H1 (cell line): ENCODE data around the gene NR3C2. TPM values are rescaled to one million over a fixed set of nuclear protein-coding genes. Genes with fewer than 3 reads are reported as not detected.

Source experiments
- CTCF ChIA-PET: fragments of 300-600 bp; sonication (Branson Sonifier 250); formaldehyde crosslinking; loops from one replicate; lab custom pipeline; 2021; ENCODE audit not compliant: partially characterized antibody; lab: Charles Lee
- POLR2A ChIA-PET: fragments of 300-600 bp; sonication (Branson Sonifier 250); formaldehyde crosslinking; loops from one replicate; lab custom pipeline; 2021; ENCODE audit warnings: inconsistent platforms; ENCODE audit not compliant: partially characterized antibody; lab: Charles Lee
- DNase-seq, 2 experiments: peaks; one replicate each; pipeline versions ENCODE4 v3.0.0 to v3.0.0-alpha.2; 2010 to 2022; ENCODE audit warnings: low spot score in 2 of 2, low read depth in 1 of 2, mixed read lengths in 1 of 2
- FAIRE-seq: peaks from 2 replicates; lab custom pipeline; 2011; peaks lifted over from hg19 to GRCh38; lab: Jason Lieb, UNC
- H2AFZ ChIP-seq: 2 replicates; pipeline ENCODE4 v1.8.1; 2012; ENCODE audit warnings: low read length, inconsistent platforms
- H2AK5ac ChIP-seq: 2 replicates; pipeline ENCODE4 v1.6.1; 2013; ENCODE audit warnings: low read depth, low read length
- H2BK120ac ChIP-seq: replicated peaks from 2 replicates; pipeline ENCODE3; 2013; ENCODE audit warnings: low read depth, low read length, inconsistent platforms
- H2BK12ac ChIP-seq: 2 replicates; pipeline ENCODE4 v1.6.1; 2013; ENCODE audit warnings: low read depth, low read length
- H2BK15ac ChIP-seq: 2 replicates; pipeline ENCODE4 v1.6.1; 2013; ENCODE audit warnings: low read length
- H2BK20ac ChIP-seq: 2 replicates; pipeline ENCODE4 v1.6.1; 2013; ENCODE audit warnings: low read length
- H2BK5ac ChIP-seq: 2 replicates; pipeline ENCODE4 v1.6.1; 2013; ENCODE audit warnings: low read depth, low read length
- H3K14ac ChIP-seq: 2 replicates; pipeline ENCODE4 v1.6.1; 2013; ENCODE audit warnings: inconsistent platforms; ENCODE audit not compliant: insufficient read length
- H3K18ac ChIP-seq: 2 replicates; pipeline ENCODE4 v1.6.1; 2013; ENCODE audit warnings: low read length; ENCODE audit errors: extremely low read depth
- H3K23ac ChIP-seq: 2 replicates; pipeline ENCODE4 v1.6.1; 2013; ENCODE audit warnings: inconsistent platforms; ENCODE audit not compliant: insufficient read length
- H3K23me2 ChIP-seq: 2 replicates; pipeline ENCODE4 v1.6.1; 2013; ENCODE audit warnings: low read depth, low read length
- H3K27ac ChIP-seq: 2 replicates; pipeline ENCODE4 v1.6.1; 2011; ENCODE audit warnings: low read depth, low read length, inconsistent platforms
- H3K27me3 ChIP-seq, 4 experiments: replicated peaks in 1 of 4; 1 replicate in 1 of 4; 2 replicates in 3 of 4; pipeline versions ENCODE4 v1.6.1 to v1.8.1; 2011 to 2013; ENCODE audit warnings: low read length in 3 of 4, mild to moderate bottlenecking in 3 of 4, inconsistent platforms in 2 of 4, mixed read lengths in 2 of 4, moderate library complexity in 1 of 4; ENCODE audit not compliant: control insufficient read depth in 3 of 4, insufficient read depth in 3 of 4; ENCODE audit errors: extremely low read depth in 1 of 4
- H3K36me3 ChIP-seq, 4 experiments: 2 replicates each; pipeline versions ENCODE4 v1.6.1 to v1.8.1; 2011 to 2013; ENCODE audit warnings: mild to moderate bottlenecking in 4 of 4, low read length in 3 of 4, moderate library complexity in 2 of 4, control low read depth in 1 of 4, inconsistent platforms in 1 of 4; ENCODE audit not compliant: insufficient read depth in 4 of 4, control insufficient read depth in 2 of 4
- H3K4ac ChIP-seq: replicated peaks from 2 replicates; pipeline ENCODE3; 2013; ENCODE audit warnings: low read length, low read depth, mixed read lengths, inconsistent platforms; ENCODE audit not compliant: insufficient read length
- H3K4me1 ChIP-seq, 4 experiments: replicated peaks in 1 of 4; 1 replicate in 1 of 4; 2 replicates in 3 of 4; pipeline versions ENCODE4 v1.6.1 to v1.8.1; 2011 to 2013; ENCODE audit warnings: low read length in 3 of 4, inconsistent platforms in 2 of 4, mixed read lengths in 1 of 4; ENCODE audit not compliant: insufficient read depth in 4 of 4, control insufficient read depth in 3 of 4
- H3K4me2 ChIP-seq, 2 experiments: 2 replicates each; pipeline versions ENCODE4 v1.6.1 to v1.8.1; 2011 to 2013; ENCODE audit warnings: low read depth in 2 of 2, low read length in 2 of 2, control low read depth in 1 of 2, inconsistent platforms in 1 of 2, mild to moderate bottlenecking in 1 of 2; ENCODE audit not compliant: insufficient read depth in 1 of 2
- H3K4me3 ChIP-seq, 4 experiments: fragments of 200-600, 300-600 bp in 1 of 4; sonication (generic), shearing (Covaris generic), sonication (Bioruptor Twin) in 1 of 4; 2 replicates each; pipeline versions ENCODE4 v1.5.1 to v1.8.1; 2011 to 2016; ENCODE audit warnings: low read length in 4 of 4, low read depth in 3 of 4, control low read depth in 2 of 4, inconsistent platforms in 2 of 4, mild to moderate bottlenecking in 2 of 4, mixed read lengths in 1 of 4, moderate library complexity in 1 of 4; ENCODE audit not compliant: insufficient read depth in 2 of 4; ENCODE audit errors: extremely low read depth in 1 of 4
- H3K56ac ChIP-seq: replicated peaks from 2 replicates; pipeline ENCODE3; 2013; ENCODE audit warnings: low read depth, mild to moderate bottlenecking, mixed read lengths, low read length, inconsistent platforms; ENCODE audit not compliant: insufficient read length
- H3K79me1 ChIP-seq: 2 replicates; pipeline ENCODE4 v1.6.1; 2013; ENCODE audit warnings: low read depth, low read length, control low read depth
- H3K79me2 ChIP-seq, 2 experiments: 2 replicates each; pipeline versions ENCODE4 v1.6.1 to v1.8.1; 2012 to 2013; ENCODE audit warnings: low read length in 2 of 2, mild to moderate bottlenecking in 2 of 2, inconsistent platforms in 1 of 2; ENCODE audit not compliant: insufficient read depth in 2 of 2, control insufficient read depth in 1 of 2
- H3K9ac ChIP-seq, 4 experiments: replicated peaks in 1 of 4; 1 replicate in 1 of 4; 2 replicates in 3 of 4; pipeline versions ENCODE4 v1.6.1 to v1.8.1; 2011 to 2013; ENCODE audit warnings: low read depth in 3 of 4, low read length in 3 of 4, control low read depth in 2 of 4, mild to moderate bottlenecking in 2 of 4, moderate library complexity in 2 of 4, inconsistent platforms in 1 of 4; ENCODE audit errors: extremely low read depth in 1 of 4
- H3K9me3 ChIP-seq, 2 experiments: 2 replicates each; pipeline versions ENCODE4 v1.6.1 to v1.8.1; 2012 to 2013; ENCODE audit warnings: mild to moderate bottlenecking in 2 of 2, moderate library complexity in 2 of 2, control low read depth in 1 of 2, inconsistent platforms in 1 of 2, low read depth in 1 of 2, low read length in 1 of 2, mixed read lengths in 1 of 2; ENCODE audit not compliant: insufficient read depth in 2 of 2
- H4K20me1 ChIP-seq, 2 experiments: replicated peaks in 1 of 2; 2 replicates each; pipeline versions ENCODE3 to v1.8.1; 2011 to 2013; ENCODE audit warnings: inconsistent platforms in 2 of 2, low read length in 2 of 2, mild to moderate bottlenecking in 1 of 2; ENCODE audit not compliant: insufficient read depth in 2 of 2, control insufficient read depth in 1 of 2
- H4K5ac ChIP-seq: 2 replicates; pipeline ENCODE4 v1.6.1; 2013; ENCODE audit warnings: low read length, low read depth, mixed read lengths, inconsistent platforms; ENCODE audit not compliant: insufficient read length
- H4K8ac ChIP-seq: 2 replicates; pipeline ENCODE4 v1.8.0; 2013; ENCODE audit warnings: mild to moderate bottlenecking, moderate library complexity, low read length, inconsistent platforms; ENCODE audit not compliant: insufficient read depth; ENCODE audit errors: extremely low read depth
- H4K91ac ChIP-seq: replicated peaks from 2 replicates; pipeline ENCODE3; 2013; ENCODE audit warnings: low read length, mixed read lengths, inconsistent platforms; ENCODE audit not compliant: insufficient read length
- ASH2L ChIP-seq: fragments of 200-600, 300-600 bp; sonication (generic); IDR thresholded peaks from one replicate; pipeline ENCODE4 v1.7.1; 2017; ENCODE audit warnings: low read length
- CHD2 ChIP-seq: IDR thresholded peaks from 2 replicates; pipeline ENCODE4 v1.6.1; 2012; ENCODE audit warnings: low read length, improper control_type of control experiment
- RBBP5 ChIP-seq: IDR thresholded peaks from 2 replicates; pipeline ENCODE4 v1.7.1; 2012; ENCODE audit warnings: low read depth, mild to moderate bottlenecking, inconsistent platforms, low read length, moderate library complexity, borderline replicate concordance
- RXRA ChIP-seq: IDR thresholded peaks from 2 replicates; pipeline ENCODE4 v1.6.1; 2011; ENCODE audit warnings: low read depth, mild to moderate bottlenecking, low read length, moderate library complexity; ENCODE audit not compliant: insufficient read depth
- SIRT6 ChIP-seq: IDR thresholded peaks from one replicate; pipeline ENCODE4 v1.7.1; 2012; ENCODE audit warnings: low read length, inconsistent platforms
- TEAD4 ChIP-seq: IDR thresholded peaks from 2 replicates; pipeline ENCODE4 v1.6.1; 2012; ENCODE audit warnings: low read depth, low read length, inconsistent platforms, mixed read lengths
- YY1 ChIP-seq: IDR thresholded peaks from 2 replicates; pipeline ENCODE4 v1.6.1; 2011; ENCODE audit warnings: low read depth, mild to moderate bottlenecking, low read length
- WGBS, 2 experiments: shearing (Covaris generic) in 1 of 2; methylation state at CpG; one replicate each; pipeline versions ENCODE4 v1.1.6 to v1.1.7; 2013 to 2015; ENCODE audit warnings: low lambda C conversion rate in 2 of 2, mixed read lengths in 2 of 2, inconsistent platforms in 1 of 2, low coverage in 1 of 2, missing lambda C conversion rate in 1 of 2; ENCODE audit not compliant: insufficient replicate concordance in 2 of 2, insufficient coverage in 1 of 2, insufficient read length in 1 of 2; ENCODE audit errors: extremely low coverage in 1 of 2, missing lambda C conversion rate in 1 of 2; 5-methylcytosine and 5-hydroxymethylcytosine counted together
- polyA plus RNA-seq, 7 experiments: library from polyadenylated mRNA; depleted of rRNA in 3 of 7; stranded (reverse) in 5 of 7; unstranded in 2 of 7; fragments of >200 nt in 5 of 7; fragments of 200-250 nt in 2 of 7; gene quantifications; 1 replicate in 5 of 7; 2 replicates in 1 of 7; 4 replicates in 1 of 7; pipeline versions ENCODE4 v1.2.1 to v1.2.3, GENCODE V29; 2011 to 2013; ENCODE audit warnings: missing spikeins in 2 of 7, mixed read lengths in 2 of 7
- total RNA-seq: library from RNA; stranded (reverse); fragmentation: NEBNext Ultra II Directional; extraction: Animal tissue kit (Norgen Biotek cat#: 25700); gene quantifications from 2 replicates; pipeline ENCODE4 v1.2.1, GENCODE V29; 2021
- TF ChIP-seq, protein P1 (sequence below): IDR thresholded peaks from 2 replicates; pipeline ENCODE4 v1.6.1; 2012; ENCODE audit warnings: inconsistent platforms
- TF ChIP-seq, protein P2 (sequence below), 3 experiments: IDR thresholded peaks; 1 replicate in 2 of 3; 2 replicates in 1 of 3; pipeline versions ENCODE4 v1.5.1 to v1.6.1; 2011; ENCODE audit warnings: low read length in 3 of 3, mild to moderate bottlenecking in 3 of 3, inconsistent platforms in 2 of 3, low read depth in 1 of 3, moderate library complexity in 1 of 3; ENCODE audit not compliant: insufficient read depth in 1 of 3; ENCODE audit errors: control extremely low read depth in 1 of 3

NR3C2 gene
- total and polyA plus RNA-seq, 2 of the 8 experiments (the other 6 are each of a cell fraction or from before 2014, with no cell fraction given) = 0.80 to 3.9 TPM

DNA sequence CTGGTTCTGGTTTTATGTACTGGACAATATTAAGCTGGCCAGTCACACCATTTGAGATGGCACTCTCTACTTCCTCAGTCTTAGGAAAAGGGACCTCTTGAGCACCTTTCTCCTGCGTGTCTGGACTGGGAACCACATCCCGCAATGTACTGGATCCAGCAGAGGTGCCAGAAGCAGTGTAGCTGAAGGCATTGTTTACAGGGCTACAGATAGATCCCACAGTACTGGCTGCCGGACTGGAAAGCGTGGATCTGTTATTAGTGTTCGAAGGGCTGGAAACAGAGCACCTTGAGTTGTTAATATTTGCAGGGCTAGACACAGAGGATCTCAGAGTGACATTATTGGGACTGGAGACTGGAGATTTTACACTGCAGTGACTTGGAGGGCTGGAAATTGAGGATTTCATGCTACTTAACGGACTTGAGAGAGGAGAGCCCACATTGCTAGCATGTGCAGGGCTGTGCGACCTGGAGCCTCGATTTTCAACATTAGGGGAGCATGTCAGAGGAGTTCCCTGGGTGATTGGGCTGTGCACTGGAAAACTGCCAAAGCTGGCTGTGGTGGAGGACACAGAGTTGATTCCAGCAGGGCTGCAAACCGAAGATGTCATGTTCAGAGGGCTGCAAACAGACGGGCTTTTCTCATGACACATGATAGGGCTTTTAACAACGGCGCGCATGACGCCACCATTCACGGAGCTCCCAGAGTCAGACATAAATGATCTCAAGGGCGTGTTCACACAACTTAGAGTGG is 6.4 kb downstream of the NR3C2 start:
- POLR2A ChIA-PET = no interaction called here
- FAIRE-seq = no peak
- no peak for TF ChIP-seq YY1
- no peak for TF ChIP-seq ASH2L
- TF ChIP-seq SIRT6 = no peak
- TF ChIP-seq RBBP5 = no peak
- no peak for TF ChIP-seq RXRA
- no peak for TF ChIP-seq TEAD4
- no peak for TF ChIP-seq CHD2
- TF ChIP-seq, protein P1, sequence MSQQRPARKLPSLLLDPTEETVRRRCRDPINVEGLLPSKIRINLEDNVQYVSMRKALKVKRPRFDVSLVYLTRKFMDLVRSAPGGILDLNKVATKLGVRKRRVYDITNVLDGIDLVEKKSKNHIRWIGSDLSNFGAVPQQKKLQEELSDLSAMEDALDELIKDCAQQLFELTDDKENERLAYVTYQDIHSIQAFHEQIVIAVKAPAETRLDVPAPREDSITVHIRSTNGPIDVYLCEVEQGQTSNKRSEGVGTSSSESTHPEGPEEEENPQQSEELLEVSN = no peak
- TF ChIP-seq, protein P2, sequence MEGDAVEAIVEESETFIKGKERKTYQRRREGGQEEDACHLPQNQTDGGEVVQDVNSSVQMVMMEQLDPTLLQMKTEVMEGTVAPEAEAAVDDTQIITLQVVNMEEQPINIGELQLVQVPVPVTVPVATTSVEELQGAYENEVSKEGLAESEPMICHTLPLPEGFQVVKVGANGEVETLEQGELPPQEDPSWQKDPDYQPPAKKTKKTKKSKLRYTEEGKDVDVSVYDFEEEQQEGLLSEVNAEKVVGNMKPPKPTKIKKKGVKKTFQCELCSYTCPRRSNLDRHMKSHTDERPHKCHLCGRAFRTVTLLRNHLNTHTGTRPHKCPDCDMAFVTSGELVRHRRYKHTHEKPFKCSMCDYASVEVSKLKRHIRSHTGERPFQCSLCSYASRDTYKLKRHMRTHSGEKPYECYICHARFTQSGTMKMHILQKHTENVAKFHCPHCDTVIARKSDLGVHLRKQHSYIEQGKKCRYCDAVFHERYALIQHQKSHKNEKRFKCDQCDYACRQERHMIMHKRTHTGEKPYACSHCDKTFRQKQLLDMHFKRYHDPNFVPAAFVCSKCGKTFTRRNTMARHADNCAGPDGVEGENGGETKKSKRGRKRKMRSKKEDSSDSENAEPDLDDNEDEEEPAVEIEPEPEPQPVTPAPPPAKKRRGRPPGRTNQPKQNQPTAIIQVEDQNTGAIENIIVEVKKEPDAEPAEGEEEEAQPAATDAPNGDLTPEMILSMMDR (IDR thresholded peaks at IDR 0.05; ENCODE audit: control extremely low read depth in 1 of 3, insufficient read depth in 1 of 3, low read depth in 1 of 3, low read length in 3 of 3) = no peak

More for the DNA sequence above, 6.4 kb downstream of the NR3C2 start:
- no peak overlapping the region for H3K9ac ChIP-seq
- no peak overlapping the region for H2BK5ac ChIP-seq
- H2BK15ac ChIP-seq = no peak overlapping the region
- no peak overlapping the region for H2BK20ac ChIP-seq
- H3K4me3 ChIP-seq = no peak overlapping the region
- no peaks in the 10 kb centered on the region for H4K20me1 ChIP-seq
- H2AK5ac ChIP-seq = no peak overlapping the region
- H3K36me3 ChIP-seq = no peaks in the 10 kb centered on the region
- H2BK120ac ChIP-seq = no peak overlapping the region
- H3K9me3 ChIP-seq = no peaks in the 10 kb centered on the region
- no peak overlapping the region for H2BK12ac ChIP-seq
- H3K79me2 ChIP-seq = no peaks in the 10 kb centered on the region
- peaks cover under 1 to 6% (median 2%) of the 10 kb centered on the region in 4 experiments; a peak in 4 of 7 replicates for H3K4me1 ChIP-seq
- H3K4me2 ChIP-seq = no peak overlapping the region
- H2AFZ ChIP-seq = no peak overlapping the region
- no peak for DNase-seq
- no peaks in the 10 kb centered on the region for H3K79me1 ChIP-seq
- H4K5ac ChIP-seq = no peak overlapping the region
- no peak overlapping the region for H3K27ac ChIP-seq
- no peak overlapping the region for H3K14ac ChIP-seq
- no peak overlapping the region for H3K23ac ChIP-seq
- H3K18ac ChIP-seq = no peak overlapping the region
- no peak overlapping the region for H4K91ac ChIP-seq
- WGBS, 2 experiments = 88% methylated on average over 16 of the region's 16 CpGs; no CpG with 5 or more reads in 1 of the 2 experiments
- H4K8ac ChIP-seq = no peak overlapping the region
- no peak overlapping the region for H3K4ac ChIP-seq
- CTCF ChIA-PET = interaction anchor here (0.6 to 1.3 kb wide), 2 partner anchors 543 to 553 kb away, joined by 3 to 4 read pairs; no protein-coding TSS in a partner anchor
- H3K23me2 ChIP-seq = no peaks in the 10 kb centered on the region
- no peak overlapping the region for H3K56ac ChIP-seq
- H3K27me3 ChIP-seq = 0 out of 7 replicates have a peak, but pooled peaks cover 0 to 2% (median 0%) of the 10 kb centered on the region in 4 experiments
